Measurements from ENCODE around the gene PHLPP2.

- TF ChIP-seq, protein P1, sequence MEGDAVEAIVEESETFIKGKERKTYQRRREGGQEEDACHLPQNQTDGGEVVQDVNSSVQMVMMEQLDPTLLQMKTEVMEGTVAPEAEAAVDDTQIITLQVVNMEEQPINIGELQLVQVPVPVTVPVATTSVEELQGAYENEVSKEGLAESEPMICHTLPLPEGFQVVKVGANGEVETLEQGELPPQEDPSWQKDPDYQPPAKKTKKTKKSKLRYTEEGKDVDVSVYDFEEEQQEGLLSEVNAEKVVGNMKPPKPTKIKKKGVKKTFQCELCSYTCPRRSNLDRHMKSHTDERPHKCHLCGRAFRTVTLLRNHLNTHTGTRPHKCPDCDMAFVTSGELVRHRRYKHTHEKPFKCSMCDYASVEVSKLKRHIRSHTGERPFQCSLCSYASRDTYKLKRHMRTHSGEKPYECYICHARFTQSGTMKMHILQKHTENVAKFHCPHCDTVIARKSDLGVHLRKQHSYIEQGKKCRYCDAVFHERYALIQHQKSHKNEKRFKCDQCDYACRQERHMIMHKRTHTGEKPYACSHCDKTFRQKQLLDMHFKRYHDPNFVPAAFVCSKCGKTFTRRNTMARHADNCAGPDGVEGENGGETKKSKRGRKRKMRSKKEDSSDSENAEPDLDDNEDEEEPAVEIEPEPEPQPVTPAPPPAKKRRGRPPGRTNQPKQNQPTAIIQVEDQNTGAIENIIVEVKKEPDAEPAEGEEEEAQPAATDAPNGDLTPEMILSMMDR (IDR thresholded peaks at IDR 0.05): no peak
- TF ChIP-seq POLR2A (IDR thresholded peaks at IDR 0.05) (no peak), POLR2AphosphoS5 (IDR thresholded peaks at IDR 0.05) (no peak), EP300 (IDR thresholded peaks at IDR 0.05) (no peak)
Observed at GRCh38 chr16:71672125-71672524, 52.4 kb downstream of the PHLPP2 start.
